Caco-2 (cell line): ENCODE results near the gene SNAP25. TPM values are rescaled to one million over a fixed set of nuclear protein-coding genes. Genes with fewer than 3 reads are reported as not detected.

Experiments
- BruUV-seq: library from RNA; stranded (reverse); fragments of 400-500 nt; replicated peaks from 2 replicates; lab custom pipeline; 2021; lab: Mats Ljungman, UMichigan
- CTCF ChIA-PET: fragments of 300-600 bp; sonication (Branson Sonifier 250); formaldehyde crosslinking; loops from one replicate; lab custom pipeline; 2022; ENCODE audit warnings: antibody characterized with exemption; lab: Charles Lee
- POLR2A ChIA-PET: fragments of 300-600 bp; sonication (Branson Sonifier 250); formaldehyde crosslinking; loops from one replicate; lab custom pipeline; 2022; ENCODE audit warnings: antibody characterized with exemption; lab: Charles Lee
- DNase-seq, 2 experiments: peaks; one replicate each; pipeline versions ENCODE4 v3.0.0 to v3.0.0-alpha.2; 2020 to 2022
- H3K27me3 ChIP-seq: replicated peaks from 2 replicates; pipeline ENCODE4 v1.6.0; 2011; ENCODE audit warnings: low read length; ENCODE audit not compliant: control insufficient read depth, insufficient read depth
- H3K36me3 ChIP-seq: 2 replicates; pipeline ENCODE4 v1.5.1; 2011; ENCODE audit warnings: low read length; ENCODE audit not compliant: control insufficient read depth, insufficient read depth
- H3K4me1 ChIP-seq: fragments of 250-450 bp; sonication (Bioruptor Pico); 2 replicates; pipeline ENCODE4 v1.5.1; 2020; ENCODE audit warnings: mild to moderate bottlenecking
- H3K4me3 ChIP-seq: 2 replicates; pipeline ENCODE4 v1.5.1; 2011; ENCODE audit warnings: low read depth, mild to moderate bottlenecking, control low read depth, low read length
- H3K9me3 ChIP-seq: fragments of 250-450 bp; sonication (Bioruptor Pico); 2 replicates; pipeline ENCODE4 v1.5.1; 2020; ENCODE audit warnings: mild to moderate bottlenecking, moderate library complexity
- H3K27ac Mint-ChIP-seq: one replicate; pipeline ENCODE4 v1.8.0; 2022; ENCODE audit warnings: mixed read lengths; ENCODE audit not compliant: unreplicated experiment
- H3K27me3 Mint-ChIP-seq: one replicate; pipeline ENCODE4 v1.8.0; 2022; ENCODE audit warnings: mixed read lengths; ENCODE audit not compliant: insufficient read depth, unreplicated experiment
- H3K36me3 Mint-ChIP-seq: one replicate; pipeline ENCODE4 v1.8.0; 2022; ENCODE audit warnings: mild to moderate bottlenecking, mixed read lengths; ENCODE audit not compliant: insufficient read depth, unreplicated experiment
- H3K4me1 Mint-ChIP-seq: one replicate; pipeline ENCODE4 v1.8.0; 2022; ENCODE audit warnings: low read depth, mixed read lengths; ENCODE audit not compliant: unreplicated experiment
- H3K4me3 Mint-ChIP-seq: one replicate; pipeline ENCODE4 v1.8.0; 2022; ENCODE audit warnings: mild to moderate bottlenecking, moderate library complexity, mixed read lengths; ENCODE audit not compliant: unreplicated experiment
- H3K9me3 Mint-ChIP-seq: one replicate; pipeline ENCODE4 v1.8.0; 2022; ENCODE audit warnings: mixed read lengths; ENCODE audit not compliant: unreplicated experiment
- CTCF ChIP-seq, 2 experiments: fragments of 200-600 bp in 1 of 2; IDR thresholded peaks; 1 replicate in 1 of 2; 2 replicates in 1 of 2; pipeline versions ENCODE4 v1.5.1 to v1.8.0; 2011 to 2022; ENCODE audit warnings: antibody characterized with exemption in 1 of 2, control low read depth in 1 of 2, inconsistent platforms in 1 of 2, low read depth in 1 of 2, low read length in 1 of 2, mild to moderate bottlenecking in 1 of 2, moderate library complexity in 1 of 2; ENCODE audit not compliant: insufficient read depth in 1 of 2, severe bottlenecking in 1 of 2, unreplicated experiment in 1 of 2
- intact Hi-C: fragments of 100-400 bp; cut with micrococcal nuclease; formaldehyde crosslinking; loops from one replicate; pipeline ENCODE4 v1.10.0; 2022; ENCODE audit not compliant: unreplicated experiment
- total RNA-seq: library from RNA; stranded (reverse); gene quantifications from 2 replicates; pipeline ENCODE4 v1.2.3, GENCODE V29; 2022

The SNAP25 gene
- total RNA-seq, 1 experiment from 2014 or later = not detected

GRCh38 chr20:10291568-10292248 lies 73.1 kb downstream of the SNAP25 start:
- H3K27me3 Mint-ChIP-seq = no peaks in the 10 kb centered on the region
- H3K36me3 Mint-ChIP-seq = no peaks in the 10 kb centered on the region
- no peak for DNase-seq
- Histone ChIP-seq H3K36me3 (no peaks in the 10 kb centered on the region), H3K27me3 (no peaks in the 10 kb centered on the region), H3K4me3 (no peak overlapping the region), H3K4me1 (no peaks in the 10 kb centered on the region), H3K9me3 (no peaks in the 10 kb centered on the region)
- TF ChIP-seq CTCF (IDR thresholded peaks at IDR 0.05; ENCODE audit: insufficient read depth in 1 of 2, low read depth in 1 of 2, low read length in 1 of 2, severe bottlenecking in 1 of 2, unreplicated experiment in 1 of 2) = no peak
- BruUV-seq = no TSS peak
- H3K27ac Mint-ChIP-seq = no peak overlapping the region
- H3K4me3 Mint-ChIP-seq = no peak overlapping the region
- intact Hi-C loops = no loop called here
- ChIA-PET POLR2A (no interaction called here), CTCF (no interaction called here)
- no peaks in the 10 kb centered on the region for H3K4me1 Mint-ChIP-seq
- H3K9me3 Mint-ChIP-seq = no peaks in the 10 kb centered on the region

GRCh38 chr20:10297223-10297622 lies 78.6 kb downstream of the SNAP25 start:
- intact Hi-C loops = no loop called here
- no peaks in the 10 kb centered on the region for H3K27me3 ChIP-seq
- Mint-ChIP-seq H3K4me3 (no peak overlapping the region), H3K27me3 (no peaks in the 10 kb centered on the region), H3K4me1 (no peaks in the 10 kb centered on the region), H3K36me3 (no peaks in the 10 kb centered on the region), H3K27ac (no peak overlapping the region), H3K9me3 (no peaks in the 10 kb centered on the region)
- no peak overlapping the region for H3K4me3 ChIP-seq
- ChIA-PET POLR2A (no interaction called here), CTCF (interaction anchor here (0.6 kb wide), 1 partner anchor 394 kb away, joined by 3 read pairs; no protein-coding TSS in a partner anchor)
- BruUV-seq = no TSS peak
- H3K36me3 ChIP-seq = no peaks in the 10 kb centered on the region
- no peak for TF ChIP-seq CTCF (IDR thresholded peaks at IDR 0.05; ENCODE audit: insufficient read depth in 1 of 2, low read depth in 1 of 2, low read length in 1 of 2, severe bottlenecking in 1 of 2, unreplicated experiment in 1 of 2)
- DNase-seq = no peak
- no peaks in the 10 kb centered on the region for H3K9me3 ChIP-seq
- no peaks in the 10 kb centered on the region for H3K4me1 ChIP-seq

GRCh38 chr20:10297684-10298240 lies 79.1 kb downstream of the SNAP25 start:
- no peaks in the 10 kb centered on the region for H3K36me3 ChIP-seq
- Mint-ChIP-seq H3K9me3 (no peaks in the 10 kb centered on the region), H3K27me3 (no peaks in the 10 kb centered on the region), H3K36me3 (no peaks in the 10 kb centered on the region), H3K27ac (no peak overlapping the region), H3K4me1 (no peaks in the 10 kb centered on the region), H3K4me3 (no peak overlapping the region)
- no peaks in the 10 kb centered on the region for H3K9me3 ChIP-seq
- CTCF ChIA-PET = interaction anchor here (0.6 kb wide), 1 partner anchor 395 kb away, joined by 3 read pairs; no protein-coding TSS in a partner anchor
- no TSS peak for BruUV-seq
- DNase-seq = no peak
- POLR2A ChIA-PET = no interaction called here
- no peaks in the 10 kb centered on the region for H3K27me3 ChIP-seq
- TF ChIP-seq CTCF (IDR thresholded peaks at IDR 0.05; ENCODE audit: insufficient read depth in 1 of 2, low read depth in 1 of 2, low read length in 1 of 2, severe bottlenecking in 1 of 2, unreplicated experiment in 1 of 2) = no peak
- no peak overlapping the region for H3K4me3 ChIP-seq
- no peaks in the 10 kb centered on the region; the same call in 1 of the 2 replicates for H3K4me1 ChIP-seq
- intact Hi-C loops = no loop called here
